HCT116 (cell line): ENCODE data around the gene NECAB3. TPM values are rescaled to one million over a fixed set of nuclear protein-coding genes. Genes with fewer than 3 reads are reported as not detected.
"Not testable (repeated sequence)": the region's sequence is repeated elsewhere in the genome, so short reads cannot be mapped to it uniquely, and the experiment has no call there.

Experiments
- ATAC-seq: fragments of 200-7000 bp; cut with Tn5 transposase; 2 replicates; pipeline ENCODE4 v1.9.1; 2020; ENCODE audit warnings: mild to moderate bottlenecking, moderate library complexity
- BruUV-seq: library from RNA; stranded (reverse); fragments of 400-500 nt; replicated peaks from 2 replicates; lab custom pipeline; 2021; lab: Mats Ljungman, UMichigan
- CTCF ChIA-PET: fragments of 300-600 bp; sonication (Branson Sonifier 250); formaldehyde crosslinking; loops from one replicate; lab custom pipeline; 2021; ENCODE audit warnings: antibody characterized with exemption; lab: Charles Lee
- POLR2A ChIA-PET: fragments of 300-600, 350-600 bp; sonication (Branson Sonifier 250); formaldehyde crosslinking; loops from one replicate; lab custom pipeline; 2021; ENCODE audit warnings: antibody characterized with exemption; lab: Charles Lee
- RAD21 ChIA-PET, 2 experiments: fragments of 300-600 bp; sonication (Branson Sonifier 250); formaldehyde crosslinking; loops; one replicate each; lab custom pipeline; 2023; ENCODE audit warnings: low total read pairs in 2 of 2; ENCODE audit not compliant: uncharacterized antibody in 2 of 2, unreplicated experiment in 2 of 2, low non-redundant PET in 1 of 2; lab: Charles Lee
- DNase-seq: peaks from one replicate; pipeline ENCODE4 v3.0.0-alpha.2; 2010; ENCODE audit warnings: low read depth, low spot score
- H2AFZ ChIP-seq: fragments of 200-600 bp; shearing (Covaris generic), sonication (generic); 2 replicates; pipeline ENCODE4 v1.6.1; 2017; ENCODE audit warnings: low read depth, mixed run types, mixed read lengths, antibody characterized with exemption, low read length; ENCODE audit not compliant: poor library complexity, severe bottlenecking
- H3K27ac ChIP-seq: 2 replicates; pipeline ENCODE4 v1.5.1; 2012; ENCODE audit warnings: low read depth, low read length
- H3K27me3 ChIP-seq: fragments of 200-600 bp; sonication (generic); 2 replicates; pipeline ENCODE4 v1.6.1; 2016; ENCODE audit warnings: mixed run types, low read length, mixed read lengths; ENCODE audit not compliant: insufficient read depth
- H3K36me3 ChIP-seq, 2 experiments: fragments of 200-500 bp in 1 of 2; fragments of 200-600 bp in 1 of 2; sonication (Bioruptor generic) in 1 of 2; sonication (generic) in 1 of 2; 2 replicates each; pipeline versions ENCODE4 v1.5.1 to v1.6.1; 2014 to 2016; ENCODE audit warnings: low read length in 2 of 2, inconsistent platforms in 1 of 2, mixed read lengths in 1 of 2, mixed run types in 1 of 2; ENCODE audit not compliant: insufficient read depth in 2 of 2, control insufficient read depth in 1 of 2
- H3K4me1 ChIP-seq, 2 experiments: fragments of 200-600 bp in 1 of 2; sonication (generic) in 1 of 2; 2 replicates each; pipeline versions ENCODE4 v1.5.1 to v1.6.1; 2012 to 2017; ENCODE audit warnings: low read length in 2 of 2, inconsistent platforms in 1 of 2, mild to moderate bottlenecking in 1 of 2, mixed read lengths in 1 of 2, mixed run types in 1 of 2, moderate library complexity in 1 of 2; ENCODE audit not compliant: insufficient read depth in 2 of 2, control insufficient read depth in 1 of 2
- H3K4me2 ChIP-seq: fragments of 200-600 bp; sonication (generic); 2 replicates; pipeline ENCODE4 v1.6.1; 2017; ENCODE audit warnings: mixed run types, low read length, mixed read lengths
- H3K4me3 ChIP-seq, 2 experiments: fragments of 200-600 bp in 1 of 2; sonication (generic) in 1 of 2; replicated peaks in 1 of 2; 2 replicates each; pipeline ENCODE4 v1.5.1; 2011 to 2016; ENCODE audit warnings: low read length in 2 of 2, control low read depth in 1 of 2, low read depth in 1 of 2, mild to moderate bottlenecking in 1 of 2, mixed read lengths in 1 of 2, mixed run types in 1 of 2
- H3K79me2 ChIP-seq: fragments of 200-600 bp; sonication (generic); 2 replicates; pipeline ENCODE4 v1.6.1; 2017; ENCODE audit warnings: mild to moderate bottlenecking, mixed run types, low read length, moderate library complexity, mixed read lengths; ENCODE audit not compliant: insufficient read depth
- H3K9ac ChIP-seq: fragments of 200-600 bp; sonication (generic); 2 replicates; pipeline ENCODE4 v1.6.1; 2016; ENCODE audit warnings: low read length, mixed read lengths
- H3K9me2 ChIP-seq: fragments of 200-600 bp; sonication (generic), shearing (Covaris generic); 2 replicates; pipeline ENCODE4 v1.6.1; 2017; ENCODE audit warnings: mixed run types, mild to moderate bottlenecking, moderate library complexity; ENCODE audit not compliant: insufficient read depth
- H3K9me3 ChIP-seq, 2 experiments: fragments of 200-500 bp in 1 of 2; fragments of 200-600 bp in 1 of 2; sonication (Bioruptor generic) in 1 of 2; sonication (generic) in 1 of 2; 2 replicates each; pipeline ENCODE4 v1.6.1; 2014 to 2017; ENCODE audit warnings: low read length in 2 of 2, mixed read lengths in 2 of 2, inconsistent platforms in 1 of 2, low read depth in 1 of 2, mild to moderate bottlenecking in 1 of 2, mixed run types in 1 of 2, moderate library complexity in 1 of 2; ENCODE audit not compliant: control insufficient read depth in 1 of 2, insufficient read depth in 1 of 2
- H4K20me1 ChIP-seq: fragments of 200-600 bp; sonication (generic), shearing (Covaris generic); 2 replicates; pipeline ENCODE4 v1.6.1; 2017; ENCODE audit warnings: mixed run types, mild to moderate bottlenecking, moderate library complexity; ENCODE audit not compliant: insufficient read depth
- ELF1 ChIP-seq: IDR thresholded peaks from 2 replicates; pipeline ENCODE4 v1.6.1; 2012; ENCODE audit warnings: low read depth, borderline replicate concordance
- POLR2A ChIP-seq: IDR thresholded peaks from 2 replicates; pipeline ENCODE4 v1.7.0; 2011; ENCODE audit warnings: borderline replicate concordance; ENCODE audit not compliant: insufficient read depth, insufficient read length; ENCODE audit errors: extremely low read depth
- POLR2AphosphoS5 ChIP-seq: IDR thresholded peaks from 2 replicates; pipeline ENCODE4 v1.6.1; 2011; ENCODE audit warnings: mild to moderate bottlenecking, low read depth, low read length, moderate library complexity
- SRF ChIP-seq: IDR thresholded peaks from 2 replicates; pipeline ENCODE4 v1.6.1; 2012; ENCODE audit warnings: low read depth
- intact Hi-C: fragments of 100-400 bp; cut with micrococcal nuclease; formaldehyde crosslinking; loops from 2 replicates; pipeline ENCODE4 v1.10.0; 2022
- total RNA-seq: library from RNA; stranded (reverse); gene quantifications from one replicate; pipeline ENCODE4 v1.2.1, GENCODE V29; 2021; ENCODE audit not compliant: unreplicated experiment
- TF ChIP-seq, protein P1 (sequence below): IDR thresholded peaks from 2 replicates; pipeline ENCODE4 v1.6.1; 2012; ENCODE audit warnings: low read depth
- TF ChIP-seq, protein P2 (sequence below): IDR thresholded peaks from 2 replicates; pipeline ENCODE4 v1.6.1; 2012

Gene NECAB3
- total RNA-seq, 1 experiment from 2014 or later: 48.1 TPM

DNA sequence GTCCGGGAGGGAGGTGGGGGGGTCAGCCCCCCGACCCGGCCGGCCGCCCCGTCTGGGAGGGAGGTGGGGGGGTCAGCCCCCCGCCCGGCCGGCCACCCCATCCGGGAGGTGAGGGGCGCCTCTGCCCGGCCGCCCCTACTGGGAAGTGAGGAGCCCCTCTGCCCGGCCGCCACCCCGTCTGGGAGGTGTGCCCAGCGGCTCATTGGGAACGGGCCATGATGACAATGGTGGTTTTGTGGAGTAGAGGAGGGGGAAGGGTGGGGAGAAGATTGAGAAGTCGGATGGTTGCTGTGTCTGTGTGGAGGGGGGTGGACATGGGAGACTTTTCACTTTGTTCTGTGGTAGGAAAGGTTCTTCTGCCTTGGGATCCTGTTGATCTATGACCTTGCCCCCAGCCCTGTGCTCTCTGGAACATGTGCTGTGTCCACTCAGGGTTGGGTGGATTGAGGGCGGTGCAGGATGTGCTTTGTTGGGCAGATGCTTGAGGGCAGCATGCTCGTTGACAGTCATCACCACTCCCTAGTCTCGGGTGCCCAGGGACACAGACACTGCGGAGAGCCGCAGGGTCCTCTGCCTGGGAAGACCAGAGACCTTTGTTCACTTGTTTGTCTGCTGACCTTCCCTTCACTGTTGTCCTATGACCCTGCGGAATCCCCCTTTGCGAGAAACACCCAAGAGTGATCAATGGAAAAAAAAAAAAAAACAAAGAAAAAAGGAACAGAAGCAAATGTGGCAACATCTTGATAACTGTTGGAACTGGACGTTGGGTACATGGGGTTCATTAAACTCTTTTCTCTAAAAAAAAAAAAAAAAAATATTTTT lies 27.6 kb upstream of the NECAB3 start:
- no peaks in the 10 kb centered on the region for H3K9me3 ChIP-seq
- no peak overlapping the region for H3K9ac ChIP-seq
- no peak overlapping the region for H2AFZ ChIP-seq
- no peaks in the 10 kb centered on the region for H3K36me3 ChIP-seq
- TF ChIP-seq POLR2AphosphoS5 (no peak), POLR2A (no peak), ELF1 (no peak), SRF (no peak)
- TF ChIP-seq, protein P1, sequence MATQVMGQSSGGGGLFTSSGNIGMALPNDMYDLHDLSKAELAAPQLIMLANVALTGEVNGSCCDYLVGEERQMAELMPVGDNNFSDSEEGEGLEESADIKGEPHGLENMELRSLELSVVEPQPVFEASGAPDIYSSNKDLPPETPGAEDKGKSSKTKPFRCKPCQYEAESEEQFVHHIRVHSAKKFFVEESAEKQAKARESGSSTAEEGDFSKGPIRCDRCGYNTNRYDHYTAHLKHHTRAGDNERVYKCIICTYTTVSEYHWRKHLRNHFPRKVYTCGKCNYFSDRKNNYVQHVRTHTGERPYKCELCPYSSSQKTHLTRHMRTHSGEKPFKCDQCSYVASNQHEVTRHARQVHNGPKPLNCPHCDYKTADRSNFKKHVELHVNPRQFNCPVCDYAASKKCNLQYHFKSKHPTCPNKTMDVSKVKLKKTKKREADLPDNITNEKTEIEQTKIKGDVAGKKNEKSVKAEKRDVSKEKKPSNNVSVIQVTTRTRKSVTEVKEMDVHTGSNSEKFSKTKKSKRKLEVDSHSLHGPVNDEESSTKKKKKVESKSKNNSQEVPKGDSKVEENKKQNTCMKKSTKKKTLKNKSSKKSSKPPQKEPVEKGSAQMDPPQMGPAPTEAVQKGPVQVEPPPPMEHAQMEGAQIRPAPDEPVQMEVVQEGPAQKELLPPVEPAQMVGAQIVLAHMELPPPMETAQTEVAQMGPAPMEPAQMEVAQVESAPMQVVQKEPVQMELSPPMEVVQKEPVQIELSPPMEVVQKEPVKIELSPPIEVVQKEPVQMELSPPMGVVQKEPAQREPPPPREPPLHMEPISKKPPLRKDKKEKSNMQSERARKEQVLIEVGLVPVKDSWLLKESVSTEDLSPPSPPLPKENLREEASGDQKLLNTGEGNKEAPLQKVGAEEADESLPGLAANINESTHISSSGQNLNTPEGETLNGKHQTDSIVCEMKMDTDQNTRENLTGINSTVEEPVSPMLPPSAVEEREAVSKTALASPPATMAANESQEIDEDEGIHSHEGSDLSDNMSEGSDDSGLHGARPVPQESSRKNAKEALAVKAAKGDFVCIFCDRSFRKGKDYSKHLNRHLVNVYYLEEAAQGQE: no peak
- TF ChIP-seq, protein P2, sequence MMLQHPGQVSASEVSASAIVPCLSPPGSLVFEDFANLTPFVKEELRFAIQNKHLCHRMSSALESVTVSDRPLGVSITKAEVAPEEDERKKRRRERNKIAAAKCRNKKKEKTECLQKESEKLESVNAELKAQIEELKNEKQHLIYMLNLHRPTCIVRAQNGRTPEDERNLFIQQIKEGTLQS: no peak
- no TSS peak for BruUV-seq
- no peaks in the 10 kb centered on the region for H3K9me2 ChIP-seq
- POLR2A ChIA-PET: no interaction called here
- RAD21 ChIA-PET: no interaction called here
- peaks cover 0 to 6% of the 10 kb centered on the region in 2 experiments; a peak in 3 of 4 replicates for H3K4me1 ChIP-seq
- no peak overlapping the region for H3K4me3 ChIP-seq
- CTCF ChIA-PET: no interaction called here
- H3K4me2 ChIP-seq: no peak overlapping the region
- no peaks in the 10 kb centered on the region for H3K27me3 ChIP-seq
- H4K20me1 ChIP-seq: no peaks in the 10 kb centered on the region
- no peaks in the 10 kb centered on the region for H3K79me2 ChIP-seq
- no peak overlapping the region for H3K27ac ChIP-seq
- no peak for ATAC-seq
- intact Hi-C loops: no loop called here
- DNase-seq: no peak

DNA sequence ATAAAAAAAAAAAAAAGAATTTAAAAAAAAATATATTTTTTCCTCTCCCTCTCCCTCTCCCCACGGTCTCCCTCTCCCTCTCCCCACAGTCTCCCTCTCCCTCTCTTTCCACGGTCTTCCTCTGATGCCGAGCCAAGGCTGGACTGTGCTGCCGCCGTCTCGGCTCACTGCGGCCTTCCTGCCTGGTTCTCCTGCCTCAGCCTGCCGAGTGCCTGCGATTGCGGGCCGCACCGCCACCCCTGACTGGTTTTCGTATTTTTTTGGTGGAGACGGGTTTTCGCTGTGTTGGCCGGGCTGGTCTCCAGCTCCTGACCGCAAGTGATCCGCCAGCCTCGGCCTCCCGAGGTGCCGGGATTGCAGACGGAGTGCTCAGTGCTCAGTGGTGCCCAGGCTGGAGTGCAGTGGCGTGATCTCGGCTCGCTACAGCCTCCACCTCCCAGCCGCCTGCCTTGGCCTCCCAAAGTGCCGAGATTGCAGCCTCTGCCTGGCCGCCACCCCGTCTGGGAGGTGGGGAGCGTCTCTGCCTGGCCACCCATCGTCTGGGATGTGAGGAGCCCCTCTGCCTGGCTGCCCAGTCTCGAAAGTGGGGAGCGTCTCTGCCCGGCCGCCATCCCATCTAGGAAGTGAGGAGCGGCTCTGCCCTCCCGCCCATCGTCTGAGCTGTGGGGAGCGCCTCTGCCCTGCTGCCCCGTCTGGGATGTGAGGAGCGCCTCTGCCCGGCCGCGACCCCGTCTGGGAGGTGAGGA lies 26.6 kb upstream of the NECAB3 start:
- H3K27me3 ChIP-seq, H3K27ac ChIP-seq, H3K36me3 ChIP-seq, BruUV-seq, ATAC-seq, H3K79me2 ChIP-seq, H3K9me3 ChIP-seq, H3K4me1 ChIP-seq, H3K4me2 ChIP-seq, POLR2A ChIA-PET, H3K9me2 ChIP-seq, RAD21 ChIA-PET, intact Hi-C loops, H3K4me3 ChIP-seq, H4K20me1 ChIP-seq, H3K9ac ChIP-seq, CTCF ChIA-PET, DNase-seq, H2AFZ ChIP-seq: not testable (repeated sequence)

DNA sequence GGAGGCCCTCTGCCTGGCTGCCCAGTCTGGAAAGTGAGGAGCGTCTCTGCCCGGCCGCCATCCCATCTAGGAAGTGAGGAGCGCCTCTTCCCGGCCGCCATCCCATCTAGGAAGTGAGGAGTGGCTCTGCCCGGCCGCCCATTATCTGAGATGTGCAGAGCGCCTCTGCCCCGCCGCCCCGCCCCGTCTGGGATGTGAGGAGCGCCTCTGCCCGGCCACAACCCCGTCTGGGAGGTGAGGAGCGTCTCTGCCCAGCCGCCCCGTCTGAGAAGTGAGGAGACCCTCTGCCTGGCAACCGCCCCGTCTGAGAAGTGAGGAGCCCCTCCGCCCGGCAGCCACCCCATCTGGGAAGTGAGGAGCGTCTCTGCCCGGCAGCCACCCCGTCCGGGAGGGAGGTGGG lies 24.7 kb upstream of the NECAB3 start:
- DNase-seq, H3K4me2 ChIP-seq, POLR2A ChIA-PET, CTCF ChIA-PET, H3K27ac ChIP-seq, H2AFZ ChIP-seq, H3K9me3 ChIP-seq, RAD21 ChIA-PET, H3K9ac ChIP-seq, intact Hi-C loops, H3K79me2 ChIP-seq, H3K4me1 ChIP-seq, H3K9me2 ChIP-seq, BruUV-seq, H3K27me3 ChIP-seq, ATAC-seq, H3K4me3 ChIP-seq, H3K36me3 ChIP-seq, H4K20me1 ChIP-seq: not testable (repeated sequence)
